HG03378 (cell line): Measurements from ENCODE around the gene TRIO.

Experiments used
- ATAC-seq: cut with Tn5 transposase; IDR thresholded peaks from one replicate; pipeline ENCODE4 v1.9.1; 2021; ENCODE audit warnings: mild to moderate bottlenecking, moderate library complexity; ENCODE audit not compliant: unreplicated experiment

The TRIO gene

GRCh38 chr5:14145435-14146334 lies 2.5 kb downstream of the TRIO start:
- no peak for ATAC-seq

DNA sequence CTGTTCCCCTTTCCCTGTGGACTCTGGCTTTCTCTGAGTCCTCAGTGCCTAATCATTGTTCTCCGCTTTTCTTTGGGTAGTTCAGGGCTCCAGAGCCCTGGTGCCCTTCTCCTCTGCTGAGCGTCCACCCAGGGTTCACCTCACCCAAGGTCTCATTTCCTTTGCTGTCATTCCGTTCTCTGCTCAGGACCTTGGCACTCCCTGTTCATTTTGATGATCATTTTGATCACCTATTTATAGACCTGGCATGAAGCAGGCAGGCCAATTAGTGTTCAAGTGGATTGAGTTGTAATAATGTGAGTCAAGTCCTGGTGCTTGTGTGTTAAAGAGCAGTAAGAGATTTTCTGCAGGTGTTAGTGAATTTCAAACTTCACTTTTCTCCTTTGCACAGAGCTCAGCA lies 3.6 kb downstream of the TRIO start:
- ATAC-seq: no peak

GRCh38 chr5:14147210-14147609 lies 4.1 kb downstream of the TRIO start:
- no peak for ATAC-seq

- ATAC-seq: no peak
These were observed 5.3 kb downstream of the TRIO start for GRCh38 chr5:14148483-14148882.

DNA sequence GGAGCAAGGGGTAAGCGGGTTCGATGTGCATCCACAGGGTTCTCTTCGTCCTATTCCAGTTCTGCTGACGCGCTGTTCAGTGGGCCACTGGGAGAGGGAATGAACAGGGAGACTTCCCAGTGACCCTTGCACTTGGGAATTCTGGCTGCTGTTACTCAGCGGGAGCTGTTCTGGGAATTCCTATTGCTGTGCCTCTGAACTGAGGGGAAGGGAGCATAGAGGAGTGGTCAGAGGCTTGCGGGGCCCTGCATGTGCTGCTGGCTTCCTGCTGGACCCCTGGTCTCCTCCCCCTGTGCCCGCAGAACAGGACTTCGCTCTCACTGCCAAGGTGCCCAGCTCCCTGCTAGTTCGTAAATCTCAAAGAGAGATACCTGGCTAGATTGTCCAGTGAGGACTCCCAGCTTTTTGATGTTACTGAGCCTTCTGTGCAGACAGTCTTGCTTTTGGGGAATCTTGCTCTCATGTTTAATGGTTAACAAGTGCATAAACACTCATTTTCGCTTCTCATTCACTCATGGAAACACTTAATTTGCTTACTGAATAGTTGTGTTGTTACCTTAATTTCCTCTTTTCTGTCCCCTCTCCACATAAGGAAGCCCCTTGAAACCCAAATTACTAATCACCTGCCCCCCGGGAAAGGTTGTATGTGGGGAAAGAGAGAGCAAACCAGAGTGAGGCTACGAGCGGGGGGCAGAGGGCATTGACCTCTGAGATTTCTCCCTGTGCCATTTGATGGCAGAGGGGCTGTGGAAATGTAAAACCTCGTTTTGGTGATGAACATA lies 5.9 kb downstream of the TRIO start:
- ATAC-seq: no peak

GRCh38 chr5:14149672-14150274 lies 6.6 kb downstream of the TRIO start:
- no peak for ATAC-seq

- ATAC-seq: no peak
These were observed 8.3 kb downstream of the TRIO start for GRCh38 chr5:14151416-14151815.

GRCh38 chr5:14153071-14153864 lies 10.1 kb downstream of the TRIO start:
- ATAC-seq: no peak

GRCh38 chr5:14153932-14154731 lies 11.0 kb downstream of the TRIO start:
- ATAC-seq: peak; percentile 45

DNA sequence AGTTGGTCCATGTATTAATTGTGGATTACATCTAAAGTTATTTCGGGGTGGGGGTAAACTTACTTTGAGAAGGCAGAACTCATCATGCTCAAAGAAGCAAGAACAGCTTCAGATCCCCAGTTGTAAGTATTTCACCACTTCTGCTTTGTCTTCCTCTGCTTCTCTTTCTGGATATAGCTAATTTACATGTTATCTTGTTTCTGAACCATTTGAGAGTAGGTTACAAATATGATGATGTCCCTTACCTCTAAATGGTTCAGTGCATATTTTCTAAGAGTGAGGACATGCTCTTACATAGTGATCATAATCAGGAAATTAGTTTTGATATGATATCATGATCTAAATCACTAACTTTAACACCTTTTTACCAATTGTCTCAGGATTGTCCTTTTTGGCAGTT lies 11.9 kb downstream of the TRIO start:
- peak; percentile 63 for ATAC-seq

GRCh38 chr5:14155739-14156138 lies 12.6 kb downstream of the TRIO start:
- no peak for ATAC-seq

GRCh38 chr5:14156290-14156649 lies 13.1 kb downstream of the TRIO start:
- no peak for ATAC-seq

DNA sequence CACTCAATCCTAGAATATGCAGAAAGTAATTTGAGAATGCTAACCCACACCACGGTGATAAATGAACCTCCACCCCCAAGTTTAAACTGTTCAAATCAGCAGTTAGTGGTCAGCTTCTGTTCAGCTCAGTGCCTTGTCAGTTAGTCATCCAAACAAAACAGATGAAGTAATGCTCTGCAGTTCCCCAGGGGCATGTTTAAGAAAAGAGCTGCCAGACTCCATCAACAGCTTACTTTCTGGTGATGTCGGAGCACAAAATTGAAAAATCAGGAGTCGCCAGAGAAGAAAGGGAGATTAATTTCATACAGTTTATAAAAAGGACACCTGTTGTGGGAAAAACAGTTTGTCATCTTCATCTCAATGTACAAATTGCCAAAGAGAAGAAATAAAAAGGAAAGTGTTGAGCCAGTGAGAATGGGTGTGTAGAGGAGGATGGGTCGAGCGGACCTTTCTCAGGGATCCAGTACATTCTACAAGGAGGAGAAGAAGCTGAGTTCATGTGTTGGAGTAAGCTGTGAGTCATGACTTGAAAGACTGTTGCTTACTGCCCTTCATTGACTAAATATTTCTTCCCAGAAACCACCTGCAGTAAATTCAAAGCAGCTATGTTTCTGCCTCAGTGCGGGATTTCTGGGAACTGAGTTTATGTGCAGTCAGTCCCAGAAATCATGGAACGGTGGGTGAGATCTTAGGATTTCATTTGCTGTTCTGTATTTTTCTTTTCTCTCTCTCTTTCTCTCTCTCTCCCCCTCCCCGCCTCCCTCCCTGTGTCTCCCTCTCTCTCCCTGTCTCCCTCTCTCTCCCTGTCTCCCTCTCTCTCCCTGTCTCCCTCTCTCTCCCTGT lies 13.7 kb downstream of the TRIO start:
- peak; percentile 79 for ATAC-seq

GRCh38 chr5:14157493-14157782 lies 14.3 kb downstream of the TRIO start:
- ATAC-seq: no peak

DNA sequence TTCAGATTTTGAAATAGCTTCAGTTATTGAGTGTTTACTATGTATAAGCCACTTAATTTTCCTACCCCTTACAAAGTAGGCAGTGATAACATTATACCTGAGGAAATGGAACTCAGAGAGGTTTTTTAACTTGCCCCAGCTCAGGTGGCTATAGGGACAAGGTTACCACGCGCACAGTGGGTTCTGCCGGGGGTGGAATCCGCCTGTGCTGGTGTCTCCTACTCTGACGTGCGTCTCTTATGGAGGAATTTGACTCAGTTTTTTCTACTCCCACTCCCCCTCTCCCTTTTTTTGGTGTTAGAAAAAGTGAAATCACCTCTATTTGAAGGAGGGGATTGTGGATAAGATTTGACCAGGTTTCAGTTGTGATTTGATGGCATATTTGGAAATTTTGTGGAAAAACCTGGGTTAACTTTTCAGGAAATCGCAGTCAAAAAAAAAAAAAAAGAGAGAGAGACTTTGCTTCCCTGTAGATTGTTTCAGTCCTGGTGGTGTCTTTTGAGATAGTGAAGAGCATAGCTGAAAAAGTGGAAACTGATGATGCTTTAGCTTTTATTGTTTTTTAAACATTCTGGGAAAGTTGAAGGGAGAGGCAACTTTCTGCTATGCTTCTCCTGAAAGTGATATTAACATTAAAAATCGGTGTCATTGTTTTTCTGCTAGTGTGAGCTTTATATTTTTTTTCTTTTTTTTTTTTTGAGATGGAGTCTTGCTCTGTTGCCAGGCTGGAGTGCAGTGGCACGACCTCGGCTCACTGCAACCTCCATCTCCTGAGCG lies 15.9 kb downstream of the TRIO start:
- no peak for ATAC-seq

GRCh38 chr5:14161825-14162556 lies 18.8 kb downstream of the TRIO start:
- no peak for ATAC-seq

DNA sequence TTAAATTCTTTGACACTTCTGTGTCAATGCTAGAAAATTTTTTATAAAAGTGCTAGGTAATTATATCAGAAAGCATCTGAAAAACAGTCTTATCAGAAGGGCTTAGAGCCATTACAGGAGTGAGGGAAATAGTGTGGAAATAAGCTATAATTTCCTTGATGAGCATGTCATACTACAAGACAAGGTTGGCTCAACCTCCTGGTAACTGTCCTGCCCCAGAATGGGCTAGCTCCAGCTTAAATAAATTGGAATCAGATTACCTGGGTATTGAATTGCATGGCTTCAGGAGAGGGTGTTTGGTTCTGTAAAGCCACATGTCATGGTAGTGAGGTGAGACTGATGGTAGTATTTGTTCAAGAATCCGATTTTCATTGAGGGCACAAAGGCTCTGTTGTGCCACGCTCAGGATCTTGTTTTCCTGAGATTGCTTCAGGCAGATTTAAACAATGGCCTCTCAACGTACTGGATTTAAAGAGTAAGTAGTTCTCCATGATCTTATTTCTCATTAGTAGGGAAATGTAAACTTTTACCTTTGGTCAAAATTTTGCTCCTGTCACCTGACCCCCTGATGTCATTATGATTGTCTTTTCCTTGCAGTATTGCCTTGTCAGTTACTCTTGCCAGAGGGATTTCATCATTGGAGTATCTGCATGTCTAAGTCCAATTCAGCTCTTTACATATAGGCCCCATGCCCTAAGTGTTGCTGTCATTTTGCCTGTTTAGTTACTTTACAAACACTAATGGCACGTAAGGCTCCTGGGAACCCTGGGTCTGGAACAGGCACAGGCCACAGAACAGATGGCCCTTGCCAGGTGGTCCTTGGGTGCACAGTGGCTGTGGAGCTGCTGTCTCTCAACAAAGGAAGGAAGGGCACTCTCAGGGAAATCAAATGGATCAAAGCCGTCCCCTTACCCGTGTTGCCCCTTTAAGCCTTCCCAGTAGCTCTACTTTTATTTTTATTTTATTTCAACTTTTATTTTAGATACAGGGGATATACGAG lies 21.3 kb downstream of the TRIO start:
- ATAC-seq: no peak
